HG03469 (cell line): ENCODE data around the gene HIRA.
"Not testable (repeated sequence)": the region's sequence is repeated elsewhere in the genome, so short reads cannot be mapped to it uniquely, and the experiment has no call there.

Experiments used
- ATAC-seq: cut with Tn5 transposase; IDR thresholded peaks from one replicate; pipeline ENCODE4 v1.9.1; 2021; ENCODE audit warnings: mild to moderate bottlenecking, moderate library complexity, moderate number of reproducible peaks; ENCODE audit not compliant: unreplicated experiment

HIRA gene

GRCh38 chr22:19336133-19337075, 95.1 kb downstream of the HIRA start:
- ATAC-seq: no peak

- ATAC-seq: no peak
These were observed 99.6 kb downstream of the HIRA start for GRCh38 chr22:19331975-19332374.

GRCh38 chr22:19331474-19331873, 100.1 kb downstream of the HIRA start:
- no peak for ATAC-seq

- no peak for ATAC-seq
These were observed 100.6 kb downstream of the HIRA start for GRCh38 chr22:19330865-19331418.

GRCh38 chr22:19330205-19330604, 101.3 kb downstream of the HIRA start:
- not testable (repeated sequence) for ATAC-seq

- no peak for ATAC-seq
These were observed 102.1 kb downstream of the HIRA start for GRCh38 chr22:19329454-19329853.

GRCh38 chr22:19325296-19325948, 106.1 kb downstream of the HIRA start:
- no peak for ATAC-seq

GRCh38 chr22:19323420-19323819, 108.1 kb downstream of the HIRA start:
- ATAC-seq: not testable (repeated sequence)

GRCh38 chr22:19321757-19322156, 109.8 kb downstream of the HIRA start:
- no peak for ATAC-seq

GRCh38 chr22:19320136-19320535, 111.4 kb downstream of the HIRA start:
- not testable (repeated sequence) for ATAC-seq

GRCh38 chr22:19319281-19319680, 112.3 kb downstream of the HIRA start:
- no peak for ATAC-seq

GRCh38 chr22:19317865-19318264, 113.7 kb downstream of the HIRA start:
- ATAC-seq: no peak

GRCh38 chr22:19307872-19308271, 123.7 kb downstream of the HIRA start:
- no peak for ATAC-seq

GRCh38 chr22:19306535-19306934, 125.0 kb downstream of the HIRA start:
- not testable (repeated sequence) for ATAC-seq

GRCh38 chr22:19304547-19304946, 127.0 kb downstream of the HIRA start:
- ATAC-seq: no peak

GRCh38 chr22:19303785-19304184, 127.7 kb downstream of the HIRA start:
- ATAC-seq: no peak

GRCh38 chr22:19295733-19296132, 135.8 kb downstream of the HIRA start:
- no peak for ATAC-seq

GRCh38 chr22:19292458-19293230, 138.9 kb downstream of the HIRA start:
- ATAC-seq: no peak

- no peak for ATAC-seq
These were observed 139.7 kb downstream of the HIRA start, which contains the start of gene CLTCL1 for GRCh38 chr22:19291580-19292457. Gene CLTCL1, minus strand, starts transcription at chr22:19291719. Its CDS starts 78 bp downstream, at chr22:19291641.

- no peak for ATAC-seq
These were observed 140.3 kb downstream of the HIRA start for GRCh38 chr22:19291218-19291579.
